SK-N-MC (cell line): ENCODE measurements around the gene BRI3BP.

ENCODE experiments used
- EZH2 ChIP-seq: fragments of 200-600 bp; sonication (generic); IDR thresholded peaks from one replicate; pipeline ENCODE4 v1.6.1; 2017; ENCODE audit warnings: antibody characterized with exemption
- FOXP2 ChIP-seq: optimal IDR thresholded peaks from 2 replicates; pipeline ENCODE3; 2011; ENCODE audit warnings: mild to moderate bottlenecking, moderate library complexity; ENCODE audit not compliant: insufficient read depth; ENCODE audit errors: extremely low read length, control extremely low read depth
- POLR2AphosphoS5 ChIP-seq: IDR thresholded peaks from 2 replicates; pipeline ENCODE4 v1.6.1; 2012; ENCODE audit warnings: mild to moderate bottlenecking, low read depth, low read length, borderline replicate concordance

- no peak for TF ChIP-seq POLR2AphosphoS5
- TF ChIP-seq EZH2 = no peak
- no peak for TF ChIP-seq FOXP2
These were observed 76.7 kb downstream of the BRI3BP start for GRCh38 chr12:125070112-125070511.
